DMS153 treated with DMSO at 0.1 percent for 48 hours (cell line): ENCODE data around the gene ZDHHC4.
A peak's percentile ranks its signal among the peaks of the same experiment; 100 is the strongest.

Source experiments
- DNase-seq: peaks from one replicate; lab custom pipeline; 2025; ENCODE audit not compliant: unreplicated experiment; lab: John Stamatoyannopoulos, UW

Gene ZDHHC4

GRCh38 chr7:6577369-6578113 is at the start of gene ZDHHC4:
ZDHHC4 (plus strand) TSS chr7:6577454; CDS start chr7:6580562, 3,108 bp downstream.
- DNase-seq, result peak; percentile 77

- no peak for DNase-seq
These were observed 48.7 kb upstream of the ZDHHC4 start for GRCh38 chr7:6528401-6529130.

- no peak for DNase-seq
These were observed 47.6 kb upstream of the ZDHHC4 start for GRCh38 chr7:6529643-6530042.

GRCh38 chr7:6530626-6531491 is 46.4 kb upstream of the ZDHHC4 start:
- DNase-seq, result no peak

GRCh38 chr7:6531492-6532279 is 45.6 kb upstream of the ZDHHC4 start:
- no peak for DNase-seq

- no peak for DNase-seq
These were observed 44.7 kb upstream of the ZDHHC4 start for GRCh38 chr7:6532516-6532915.

GRCh38 chr7:6533893-6534495 is 43.3 kb upstream of the ZDHHC4 start:
- DNase-seq, result no peak

GRCh38 chr7:6536262-6537260 is 40.7 kb upstream of the ZDHHC4 start:
- no peak for DNase-seq

- DNase-seq, result no peak
These were observed 34.9 kb upstream of the ZDHHC4 start for GRCh38 chr7:6542368-6542767.

GRCh38 chr7:6545398-6546126 is 31.7 kb upstream of the ZDHHC4 start:
- DNase-seq, result no peak

GRCh38 chr7:6546498-6547251 is 30.6 kb upstream of the ZDHHC4 start:
- no peak for DNase-seq

GRCh38 chr7:6547400-6547799 is 29.9 kb upstream of the ZDHHC4 start:
- no peak for DNase-seq

- DNase-seq, result no peak
These were observed 26.2 kb upstream of the ZDHHC4 start, which contains the start of gene GRID2IP for GRCh38 chr7:6551016-6551511. GRID2IP (minus strand) TSS chr7:6551461; CDS start chr7:6551436, 25 bp downstream.

- no peak for DNase-seq
These were observed 23.7 kb upstream of the ZDHHC4 start for GRCh38 chr7:6553448-6554044.

- DNase-seq, result no peak
These were observed 22.4 kb upstream of the ZDHHC4 start for GRCh38 chr7:6554848-6555247.

- DNase-seq, result no peak
These were observed 21.1 kb upstream of the ZDHHC4 start for GRCh38 chr7:6556196-6556595.

- DNase-seq, result no peak
These were observed 18.4 kb upstream of the ZDHHC4 start for GRCh38 chr7:6558837-6559236.
